ENCODE data around the gene TAPT1. TPM values are rescaled to one million over a fixed set of nuclear protein-coding genes. Genes with fewer than 3 reads are reported as not detected.

The TAPT1 gene
- total and polyA plus RNA-seq, 2 donors (not counting 3 experiments of a cell fraction or from before 2014, with no cell fraction given): 6.9 to 17.5 TPM

DNA sequence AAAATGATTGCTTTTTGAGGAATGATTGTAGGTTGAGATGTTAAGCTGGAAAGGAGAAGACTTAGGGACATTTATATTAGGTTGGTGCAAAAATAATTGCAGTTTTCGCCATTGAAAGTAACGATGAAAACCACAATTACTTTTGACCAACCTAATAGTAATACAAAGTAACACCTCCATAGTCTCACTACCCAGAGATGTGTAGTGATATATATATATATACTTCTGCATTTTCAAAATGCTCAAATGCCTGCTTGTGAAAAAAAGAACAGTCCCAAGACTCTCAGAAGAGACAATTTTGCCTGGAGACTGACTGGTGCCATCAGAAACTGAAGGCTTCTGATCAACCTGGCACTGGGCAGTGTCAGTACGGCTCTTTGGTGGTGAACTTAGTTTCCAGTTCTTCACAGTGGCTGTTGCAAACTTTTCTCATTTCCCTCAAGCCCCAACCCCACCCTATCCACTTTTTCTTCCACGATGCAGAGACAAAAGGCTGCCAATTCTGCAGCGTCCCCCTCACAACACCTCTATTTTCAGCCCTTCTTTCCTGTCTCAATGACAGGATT, 35.1 kb upstream of the TAPT1 start:
- no peak for TF ChIP-seq JUN (IDR thresholded peaks at IDR 0.05; ENCODE audit: borderline replicate concordance, insufficient read depth, insufficient read length, low read depth)
- TF ChIP-seq POLR2A (IDR thresholded peaks at IDR 0.05; ENCODE audit: low read depth, low read length): no peak
- TF ChIP-seq CTCF (IDR thresholded peaks at IDR 0.05; ENCODE audit: extremely low read depth in 1 of 2, insufficient read depth in 1 of 2, low read depth in 1 of 2, low read length in 2 of 2): no peak
- no peak for TF ChIP-seq GATA2 (IDR thresholded peaks at IDR 0.05; ENCODE audit: insufficient read depth, insufficient read length, low read depth, low read length)
- TF ChIP-seq, protein P1, sequence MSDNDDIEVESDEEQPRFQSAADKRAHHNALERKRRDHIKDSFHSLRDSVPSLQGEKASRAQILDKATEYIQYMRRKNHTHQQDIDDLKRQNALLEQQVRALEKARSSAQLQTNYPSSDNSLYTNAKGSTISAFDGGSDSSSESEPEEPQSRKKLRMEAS (IDR thresholded peaks at IDR 0.05; ENCODE audit: insufficient read depth, insufficient read length): no peak
- no peak for TF ChIP-seq EZH2 (IDR thresholded peaks at IDR 0.05; ENCODE audit: borderline replicate concordance, low read depth, low read length, severe bottlenecking)
- no peak for TF ChIP-seq MYC (IDR thresholded peaks at IDR 0.05; ENCODE audit: low read depth, low read length)
- no peak for TF ChIP-seq FOS (IDR thresholded peaks at IDR 0.05; ENCODE audit: borderline replicate concordance, insufficient read depth, low read length)
- TF ChIP-seq POLR2AphosphoS5 (IDR thresholded peaks at IDR 0.05; ENCODE audit: insufficient read depth, low read depth, low read length): no peak
- FAIRE-seq: no peak

More for the DNA sequence above, 35.1 kb upstream of the TAPT1 start:
- H3K9me3 ChIP-seq (replicated peaks; ENCODE audit: control insufficient read depth, insufficient read depth, low read length): no peaks in the 10 kb centered on the region
- CTCF ChIA-PET: no interaction called here
- H3K4me3 ChIP-seq (replicated peaks in 1 of 3; ENCODE audit: insufficient read depth in 1 of 3, low read depth in 1 of 3, low read length in 3 of 3): no peak overlapping the region
- BruUV-seq (replicated peaks): no TSS peak
- POLR2A ChIA-PET: no interaction called here
- H4K20me1 ChIP-seq (replicated peaks; ENCODE audit: control insufficient read depth, extremely low read depth, insufficient read depth, low read length): no peaks in the 10 kb centered on the region
- no peaks in the 10 kb centered on the region for H3K36me3 ChIP-seq (ENCODE audit: control insufficient read depth in 2 of 2, extremely low read depth in 1 of 2, insufficient read depth in 2 of 2, low read length in 2 of 2)
- no peaks in the 10 kb centered on the region for H3K27me3 ChIP-seq (ENCODE audit: control insufficient read depth in 2 of 2, insufficient read depth in 2 of 2, low read length in 2 of 2)
- H3K79me2 ChIP-seq (ENCODE audit: control insufficient read depth, insufficient read depth, low read length): no peaks in the 10 kb centered on the region
- no peaks in the 10 kb centered on the region for H3K9me1 ChIP-seq (replicated peaks; ENCODE audit: control insufficient read depth, extremely low read depth, insufficient read depth, low read length)
- H3K4me1 ChIP-seq (ENCODE audit: control insufficient read depth, extremely low read depth, insufficient read depth, low read length): no peaks in the 10 kb centered on the region
- H3K4me2 ChIP-seq (ENCODE audit: insufficient read depth, low read length): no peak overlapping the region
- no peak overlapping the region for H3K9ac ChIP-seq (replicated peaks; ENCODE audit: extremely low read depth, insufficient read depth, low read length)
- H3K27ac ChIP-seq (ENCODE audit: insufficient read depth, low read depth, low read length): no peak overlapping the region
- dilution Hi-C loops (cut with MboI; ENCODE audit: extremely low pct_ligation_motif_present, low sequenced_read_pairs): no loop called here
- no peak overlapping the region for H2AFZ ChIP-seq (ENCODE audit: low read depth, low read length)
- intact Hi-C loops (cut with micrococcal nuclease): loop anchor here (10.0 kb wide), 1 partner anchor 787 kb away; no protein-coding TSS in a partner anchor
- DNase-seq (ENCODE audit: low read depth, low spot score): no peak
